HG03060 (cell line): ENCODE results near the gene GRAMD1B.
A peak's percentile ranks its signal among the peaks of the same experiment; 100 is the strongest.

ENCODE experiments used
- ATAC-seq: cut with Tn5 transposase; IDR thresholded peaks from one replicate; pipeline ENCODE4 v1.9.1; 2021; ENCODE audit warnings: low read depth, moderate number of reproducible peaks; ENCODE audit not compliant: unreplicated experiment

The GRAMD1B gene

DNA sequence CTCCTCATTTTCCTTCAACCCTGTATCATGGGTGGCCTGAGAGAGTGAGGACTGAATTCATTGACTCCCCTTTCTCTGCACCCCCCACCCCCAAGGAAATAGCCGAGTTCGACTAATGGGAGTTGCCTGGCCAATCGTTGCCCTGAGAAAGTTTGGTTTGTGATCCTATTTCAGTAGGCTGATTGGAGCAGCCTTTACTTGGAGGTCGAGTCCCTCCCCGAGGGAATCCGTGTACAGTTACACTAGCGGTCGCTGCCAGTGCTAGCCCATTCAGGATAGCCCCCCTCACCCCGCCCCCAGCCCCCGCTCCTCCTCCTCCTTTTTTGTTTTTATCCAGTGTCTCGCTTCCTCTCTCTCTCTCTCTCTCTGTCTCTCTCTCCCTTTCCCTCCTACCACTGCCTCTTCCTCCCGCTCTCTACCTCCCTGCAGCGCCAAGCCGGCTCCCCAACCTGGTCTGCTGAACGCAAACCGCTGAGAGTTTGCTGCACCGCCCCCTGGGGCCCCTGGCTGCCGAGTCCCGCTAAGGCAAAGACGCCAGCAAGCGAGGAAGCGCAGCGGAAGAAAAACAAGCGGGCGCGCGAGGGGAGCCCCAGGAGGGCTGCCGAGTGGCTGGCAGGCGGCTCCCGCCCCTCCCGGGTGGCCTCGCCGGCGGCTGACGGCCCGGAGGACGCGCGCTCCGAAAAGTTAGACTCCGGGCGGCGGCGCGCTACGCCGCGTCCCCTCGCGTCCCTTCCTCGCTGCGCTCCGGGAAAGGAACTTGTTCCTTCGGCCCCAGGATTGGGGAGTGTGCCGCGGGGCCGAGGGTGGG is at the start of gene GRAMD1B:
GRAMD1B (plus strand) TSS at position 357 of the 808 bp plus-strand sequence. CDS start 524 bp downstream, outside the sequence.
- ATAC-seq, result no peak

GRCh38 chr11:123381149-123381548 is 48.9 kb upstream of the GRAMD1B start:
- no peak for ATAC-seq

- ATAC-seq, result peak; percentile 61
Measured at GRCh38 chr11:123381817-123382554, 48.1 kb upstream of the GRAMD1B start.

GRCh38 chr11:123382555-123383074 is 47.5 kb upstream of the GRAMD1B start:
- ATAC-seq, result peak; percentile 41

DNA sequence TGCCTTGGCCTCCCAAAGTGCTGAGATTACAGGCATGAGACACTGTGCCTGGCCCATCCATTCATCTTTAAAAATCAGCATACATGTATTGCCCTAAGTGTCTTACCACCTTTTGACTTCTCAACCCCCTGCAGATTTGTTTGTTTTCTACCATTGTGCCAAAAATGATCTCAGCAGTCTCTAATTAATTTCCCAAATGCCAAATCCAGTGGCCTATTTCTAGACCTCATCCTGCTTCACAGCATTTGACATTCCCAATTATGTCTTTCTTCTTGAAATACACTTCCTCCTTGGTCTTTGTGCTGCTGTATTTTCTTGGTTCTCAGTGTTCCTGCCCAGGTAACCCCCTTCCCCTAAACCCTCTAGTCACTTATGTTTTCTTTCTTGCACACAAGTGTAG is 46.0 kb upstream of the GRAMD1B start:
- no peak for ATAC-seq

GRCh38 chr11:123386796-123387510 is 43.1 kb upstream of the GRAMD1B start:
- ATAC-seq, result no peak

- no peak for ATAC-seq
Measured at GRCh38 chr11:123388640-123389039, 41.4 kb upstream of the GRAMD1B start.

- no peak for ATAC-seq
Measured at GRCh38 chr11:123390146-123390545, 39.9 kb upstream of the GRAMD1B start.

DNA sequence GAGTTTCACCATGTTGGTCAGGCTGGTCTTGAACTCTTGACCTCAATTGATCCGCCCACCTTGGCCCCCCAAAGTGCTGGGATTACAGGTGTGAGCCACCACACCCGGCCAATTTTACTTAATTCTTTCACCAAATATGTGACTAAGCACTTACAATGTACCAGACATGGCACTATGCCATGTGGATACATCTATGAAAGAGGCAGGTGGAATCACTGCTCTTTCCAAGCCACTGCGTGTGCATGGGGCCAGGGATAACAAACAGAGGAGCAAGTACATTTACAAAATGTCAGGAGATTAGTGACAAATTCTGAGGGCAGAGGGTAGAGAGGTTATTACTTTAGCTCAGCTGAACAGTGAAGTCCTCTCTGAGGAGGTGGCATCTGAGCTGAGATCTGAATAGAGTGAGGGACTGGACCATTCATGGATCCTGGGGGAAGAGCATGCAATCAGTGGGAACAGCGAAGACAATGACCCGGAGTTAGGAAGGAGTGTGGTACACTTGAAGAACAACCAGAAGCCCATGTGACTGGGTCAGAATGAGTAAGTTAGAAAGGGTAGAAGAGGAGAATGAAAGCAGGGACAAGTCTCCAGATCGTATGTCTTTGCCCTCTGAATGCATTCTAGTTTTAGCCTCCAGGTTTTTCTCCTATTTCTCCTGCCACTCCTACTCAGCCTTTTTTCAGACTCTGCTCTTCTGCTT is 38.3 kb upstream of the GRAMD1B start:
- ATAC-seq, result no peak

DNA sequence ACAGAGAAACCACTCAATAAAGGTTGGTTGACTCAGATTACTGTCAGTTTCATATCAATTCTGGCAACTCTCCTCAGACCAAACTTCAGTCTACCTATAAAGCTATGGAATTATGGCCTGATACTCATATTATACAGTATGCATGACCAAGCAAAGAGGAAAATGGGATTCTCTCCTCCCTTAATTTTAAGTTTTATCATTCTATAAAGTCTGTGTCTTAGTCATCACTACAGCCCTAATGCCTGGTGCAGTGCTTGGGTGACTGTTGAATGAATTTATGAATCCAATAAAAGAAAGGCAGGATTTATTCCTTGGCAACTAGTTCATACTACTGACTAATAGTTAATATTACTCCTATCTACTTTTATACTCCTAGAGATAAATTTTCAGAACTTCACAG is 37.6 kb upstream of the GRAMD1B start:
- ATAC-seq, result no peak

DNA sequence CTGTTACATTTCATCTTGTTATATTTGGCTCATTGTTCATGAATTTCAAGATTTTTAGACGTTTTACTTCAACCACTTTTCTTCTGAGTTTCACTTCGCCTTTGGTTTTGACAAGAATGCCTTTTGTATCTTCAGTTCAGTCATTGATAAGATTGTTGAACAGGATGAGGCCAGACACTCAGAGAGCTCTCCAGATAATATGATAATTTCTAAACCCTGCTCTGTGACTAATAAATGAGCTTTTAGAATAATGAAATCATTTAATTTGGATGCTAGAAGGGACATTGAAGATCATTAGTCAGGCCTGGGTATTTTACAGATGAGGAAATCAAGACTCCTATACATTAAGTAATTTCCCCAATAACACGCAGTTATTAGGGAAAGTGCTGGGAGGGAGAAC is 37.2 kb upstream of the GRAMD1B start:
- ATAC-seq, result no peak

DNA sequence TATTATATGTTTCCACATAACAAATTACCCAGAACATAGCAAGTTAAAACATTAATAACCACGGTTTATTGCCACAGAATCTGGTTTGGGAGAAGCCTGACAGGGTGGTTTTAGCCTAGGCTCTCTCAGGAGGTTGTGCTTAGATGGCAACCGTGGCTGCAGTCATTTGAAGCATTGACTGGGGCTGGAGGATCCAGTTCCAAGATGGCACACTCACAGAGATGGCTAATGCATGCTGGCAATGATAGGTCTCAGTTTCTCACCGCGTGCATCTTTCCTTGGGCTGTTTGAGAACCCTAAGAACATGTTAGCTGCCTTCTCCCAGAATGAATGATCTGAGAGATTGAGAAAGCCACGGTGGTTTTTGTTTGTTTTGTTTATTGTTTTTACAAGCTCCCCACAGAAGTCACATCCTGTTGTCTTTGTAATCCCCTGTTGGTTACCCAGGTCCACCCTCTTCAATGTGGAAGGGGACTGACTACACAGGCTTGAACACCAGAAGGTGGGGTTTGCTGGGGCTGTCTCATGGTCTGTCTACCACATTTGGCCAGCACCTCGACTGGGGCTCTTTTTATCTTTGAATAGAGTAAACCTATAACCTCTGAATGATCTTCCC is 36.6 kb upstream of the GRAMD1B start:
- ATAC-seq, result no peak

GRCh38 chr11:123404676-123405075 is 25.4 kb upstream of the GRAMD1B start:
- no peak for ATAC-seq

DNA sequence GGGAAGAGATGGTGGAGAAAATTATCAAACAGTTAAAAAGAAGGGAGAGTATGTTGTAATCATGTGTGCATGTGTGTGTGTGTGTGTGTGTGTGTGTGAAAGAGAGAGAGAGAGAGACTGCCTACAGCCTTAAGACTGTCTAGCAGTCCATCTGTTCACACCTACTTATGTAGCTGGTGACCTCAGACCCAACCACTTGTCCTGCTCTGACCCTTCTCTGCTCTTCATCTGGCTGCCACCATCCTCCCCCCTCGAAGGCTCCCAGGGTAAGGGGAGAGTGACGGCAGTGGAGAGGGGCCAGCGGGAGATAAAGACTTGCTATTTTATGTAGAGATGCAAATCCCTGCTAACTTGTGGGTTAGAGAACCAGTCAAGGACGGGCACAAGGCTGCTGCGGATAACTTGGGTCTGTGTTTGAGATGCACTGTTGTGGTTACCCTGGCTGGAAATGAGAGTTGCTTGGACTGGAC is 24.9 kb upstream of the GRAMD1B start:
- ATAC-seq, result no peak

DNA sequence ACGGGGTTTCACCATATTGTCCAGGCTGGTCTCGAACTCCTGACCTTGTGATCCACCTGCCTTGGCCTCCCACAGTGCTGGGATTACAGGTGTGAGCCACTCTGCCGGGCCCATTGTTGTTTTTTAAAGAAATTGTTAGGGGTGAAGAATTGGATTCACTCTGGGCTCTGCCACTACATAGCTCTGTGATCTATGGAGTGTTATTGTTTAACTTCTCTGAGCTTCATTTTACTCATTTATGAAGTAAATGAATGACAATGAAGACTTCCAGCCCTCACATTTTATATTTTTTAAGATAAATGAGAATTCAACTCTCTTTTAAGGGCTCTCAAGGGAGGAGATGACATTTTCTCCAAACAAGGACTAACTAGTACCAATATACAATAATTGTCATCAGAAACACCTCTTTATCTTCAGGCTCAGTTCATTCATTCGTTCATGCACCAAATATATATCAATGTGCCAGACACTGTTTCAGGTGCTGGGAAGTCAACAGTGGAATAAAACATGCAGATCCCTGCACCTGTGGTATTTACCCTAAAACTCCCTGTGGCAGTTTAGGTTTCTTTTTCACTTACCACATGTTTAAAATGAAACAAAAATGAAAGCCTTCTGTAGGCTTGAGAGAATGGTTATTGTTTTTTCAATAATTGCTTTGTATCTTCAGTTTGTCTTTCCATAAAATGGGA is 23.5 kb upstream of the GRAMD1B start:
- no peak for ATAC-seq

DNA sequence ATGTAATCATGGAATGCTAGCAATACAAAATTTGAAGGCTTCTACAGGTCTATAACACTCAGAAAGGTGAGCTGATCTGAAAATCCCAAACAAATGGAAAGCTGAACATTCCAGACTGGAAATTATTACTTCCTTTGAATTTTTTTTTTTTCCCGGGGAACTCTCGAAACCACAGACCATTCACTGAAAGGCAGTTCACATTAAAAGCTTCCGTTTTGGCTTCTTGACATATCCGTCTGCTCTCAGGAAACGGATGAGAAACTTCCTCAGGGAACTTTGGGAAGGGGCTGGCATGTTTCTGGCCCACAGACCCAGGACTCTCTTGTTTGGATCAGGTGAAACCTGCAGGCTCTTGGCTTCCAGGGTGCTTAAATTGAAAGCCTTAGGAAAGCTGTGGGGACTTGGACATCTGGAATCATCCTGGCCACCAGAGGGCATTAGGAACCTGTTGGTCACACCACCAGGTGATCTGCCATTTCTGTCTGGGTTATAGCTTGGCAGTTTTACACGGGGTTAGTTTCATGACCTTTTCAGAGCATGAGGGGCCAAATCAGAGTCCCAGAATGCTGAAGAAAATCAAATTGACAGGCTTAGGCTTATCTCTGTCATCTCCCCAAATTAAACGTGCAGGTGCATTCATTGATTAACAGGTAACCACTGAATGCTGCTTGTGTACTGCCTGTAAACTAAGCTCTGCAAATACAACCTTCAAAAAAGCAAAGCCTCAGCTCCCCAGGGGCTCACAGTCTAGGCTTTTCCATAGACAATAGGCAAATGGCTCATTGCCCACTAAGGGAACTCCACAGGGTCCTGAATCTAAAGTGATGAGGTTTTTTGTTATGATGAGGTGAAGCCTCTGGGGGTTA is 22.7 kb upstream of the GRAMD1B start:
- no peak for ATAC-seq

GRCh38 chr11:123407996-123408597 is 22.0 kb upstream of the GRAMD1B start:
- no peak for ATAC-seq
